Measurements from ENCODE around the gene MCHR1.

GRCh38 chr22:40690370-40690769 lies 11.1 kb downstream of the MCHR1 start:
- no peak for TF ChIP-seq CTCF (IDR thresholded peaks at IDR 0.05)
- no peak for TF ChIP-seq EMX1 (CRISPR knock-in tag; IDR thresholded peaks at IDR 0.05)
- no peak for TF ChIP-seq ZBTB21 (CRISPR knock-in tag; IDR thresholded peaks at IDR 0.05; ENCODE audit: borderline replicate concordance)
- TF ChIP-seq CBFB (CRISPR knock-in tag; IDR thresholded peaks at IDR 0.05; ENCODE audit: low read depth), result no peak
- TF ChIP-seq JUN (CRISPR knock-in tag; IDR thresholded peaks at IDR 0.05), result no peak
- TF ChIP-seq JAZF1 (CRISPR knock-in tag; IDR thresholded peaks at IDR 0.05), result no peak
- no peak for TF ChIP-seq ESRRA (CRISPR knock-in tag; IDR thresholded peaks at IDR 0.05; ENCODE audit: borderline replicate concordance)
- no peak for TF ChIP-seq MAX (CRISPR knock-in tag; IDR thresholded peaks at IDR 0.05)
- no peak for TF ChIP-seq USF1 (CRISPR knock-in tag; IDR thresholded peaks at IDR 0.05)
